NOMO-1 treated with dmso at 0.1 percent for 144 hours (cell line): Measurements from ENCODE around the gene ATP10B.

Experiments
- DNase-seq: peaks from one replicate; lab custom pipeline; 2025; ENCODE audit not compliant: unreplicated experiment; lab: John Stamatoyannopoulos, UW

Gene ATP10B

DNA sequence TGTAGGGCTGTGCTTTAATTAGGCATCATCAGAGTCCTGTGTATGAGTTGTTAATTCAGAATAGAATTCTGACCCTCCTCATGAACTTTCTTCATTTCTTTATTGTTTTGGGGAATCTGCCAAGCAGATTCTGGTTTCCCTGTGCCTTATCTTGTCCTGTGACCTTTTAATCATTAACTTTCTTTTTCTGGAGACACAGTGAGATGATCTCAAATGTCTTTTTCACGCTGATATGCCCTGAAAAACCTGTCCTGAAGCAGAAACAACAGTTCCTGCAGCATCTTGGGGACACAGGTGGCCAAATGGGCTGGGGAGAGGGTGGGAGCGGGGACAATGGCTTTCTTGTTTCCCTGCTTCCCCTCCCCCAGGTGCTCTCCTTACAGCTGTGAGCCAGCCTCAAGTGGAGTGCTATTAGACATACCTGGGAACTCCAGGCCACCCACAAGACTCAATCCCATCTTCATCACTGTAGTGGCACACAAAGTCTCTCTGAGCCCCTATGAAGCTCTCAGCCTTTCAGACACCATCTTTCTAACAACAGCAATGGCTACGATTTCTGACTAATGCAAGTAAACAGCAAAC is 213.8 kb downstream of the ATP10B start:
- no peak for DNase-seq

DNA sequence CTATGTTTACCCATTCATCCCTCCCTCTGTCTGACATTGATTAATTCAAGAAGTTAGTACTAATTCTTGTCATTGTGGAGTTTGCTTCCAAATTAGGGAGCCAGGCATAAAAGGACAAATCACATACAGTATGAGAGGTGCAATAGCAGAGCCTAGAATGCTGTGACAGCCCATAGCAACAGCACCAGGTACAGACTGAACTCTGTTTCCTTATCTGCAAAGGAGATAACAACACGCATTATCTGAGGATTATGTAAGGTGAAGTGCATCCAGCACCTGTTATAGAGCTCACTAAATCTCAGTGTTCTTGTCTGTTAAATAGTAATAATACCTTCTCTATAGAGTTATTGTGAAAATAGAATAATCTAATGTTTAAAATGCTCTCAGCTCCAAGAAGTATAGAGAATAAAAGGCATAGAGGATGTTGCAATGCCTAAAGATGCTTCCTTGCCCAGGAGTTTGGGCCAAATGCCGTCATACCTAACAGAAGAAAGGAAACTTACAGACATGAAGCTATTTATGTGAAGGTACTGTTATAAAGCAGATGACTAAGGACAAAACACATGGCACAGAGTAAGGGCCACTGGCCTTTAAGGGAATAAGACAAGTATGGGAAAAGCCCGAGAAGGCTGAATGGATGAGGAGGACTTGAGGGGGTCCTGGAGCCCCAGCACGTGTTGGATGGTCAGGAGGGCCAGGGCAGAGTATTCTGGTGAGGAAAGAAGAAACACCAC is 214.5 kb downstream of the ATP10B start:
- no peak for DNase-seq

DNA sequence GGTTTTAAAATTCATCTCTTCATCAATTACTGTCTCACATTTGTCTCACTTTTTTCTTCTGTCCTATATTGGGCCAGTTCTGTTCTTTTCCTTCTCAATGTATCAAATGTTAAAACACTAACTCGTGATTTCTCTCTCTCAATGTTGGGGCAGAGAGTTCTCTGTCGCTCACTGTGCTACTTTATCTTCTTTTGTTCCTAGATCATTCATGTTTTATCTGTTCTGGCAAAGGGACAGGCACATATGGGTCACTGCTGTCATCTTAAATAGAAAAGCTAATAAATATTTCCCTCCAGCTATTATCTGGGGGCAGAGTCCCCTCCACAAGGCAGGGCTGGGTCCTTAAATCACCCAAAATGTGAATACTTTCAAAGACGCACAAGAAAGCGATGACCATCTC is 216.3 kb downstream of the ATP10B start:
- no peak for DNase-seq

DNA sequence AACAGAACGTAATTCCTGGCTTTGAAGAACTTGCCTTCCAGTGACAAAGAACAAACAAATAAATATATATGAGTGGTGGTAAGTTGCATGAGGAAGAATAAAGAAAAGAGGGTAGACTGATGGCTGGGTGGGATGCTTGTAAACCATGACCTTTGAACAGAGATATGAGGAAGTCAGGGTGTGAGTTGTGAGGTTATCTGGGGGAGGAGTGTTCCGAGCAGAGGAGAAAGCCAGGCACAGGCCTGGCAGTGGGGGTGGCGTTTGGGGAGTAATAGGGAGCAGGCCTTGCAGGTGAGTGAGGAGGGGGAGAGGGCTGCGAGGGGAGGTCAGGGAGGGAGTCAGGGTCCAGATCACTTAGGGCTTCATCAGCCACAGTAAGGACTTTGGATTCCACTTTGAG is 217.0 kb downstream of the ATP10B start:
- DNase-seq, result no peak

DNA sequence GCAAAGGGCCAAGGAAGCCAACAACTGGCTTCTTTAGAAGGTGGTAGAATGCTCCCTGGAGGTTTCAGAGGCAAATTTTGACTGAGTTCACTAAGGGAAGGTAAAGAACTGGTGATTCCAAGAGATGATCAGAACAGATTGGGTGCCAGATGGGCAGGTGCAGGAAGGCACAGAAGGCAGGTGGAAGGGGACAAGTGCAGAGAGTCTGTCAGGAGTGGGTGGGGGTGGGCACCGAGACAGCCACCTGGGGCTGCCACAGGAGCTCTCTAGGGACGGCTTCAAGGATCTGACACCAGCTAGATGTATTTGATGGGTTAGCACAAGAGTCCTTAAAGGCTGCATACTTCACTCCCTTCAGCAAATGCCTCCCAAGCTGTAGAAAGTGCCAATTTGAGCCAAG is 223.0 kb downstream of the ATP10B start:
- no peak for DNase-seq

DNA sequence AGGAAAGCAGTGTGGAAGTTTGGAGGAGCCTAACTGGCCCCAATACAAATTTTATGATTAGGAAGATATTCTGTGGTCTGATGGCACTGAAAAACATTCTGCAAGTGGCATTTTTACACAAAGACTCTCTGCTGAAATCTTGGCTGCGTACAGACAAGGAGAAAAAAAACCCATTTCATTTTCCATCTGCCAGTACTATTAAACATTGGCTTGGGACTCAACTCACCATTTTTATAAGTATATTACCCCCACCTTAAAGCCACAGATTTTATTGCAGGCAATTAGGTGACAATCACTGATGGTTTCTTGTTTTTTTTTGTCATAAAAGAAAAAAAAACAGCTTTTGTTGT is 223.4 kb downstream of the ATP10B start:
- DNase-seq, result no peak

DNA sequence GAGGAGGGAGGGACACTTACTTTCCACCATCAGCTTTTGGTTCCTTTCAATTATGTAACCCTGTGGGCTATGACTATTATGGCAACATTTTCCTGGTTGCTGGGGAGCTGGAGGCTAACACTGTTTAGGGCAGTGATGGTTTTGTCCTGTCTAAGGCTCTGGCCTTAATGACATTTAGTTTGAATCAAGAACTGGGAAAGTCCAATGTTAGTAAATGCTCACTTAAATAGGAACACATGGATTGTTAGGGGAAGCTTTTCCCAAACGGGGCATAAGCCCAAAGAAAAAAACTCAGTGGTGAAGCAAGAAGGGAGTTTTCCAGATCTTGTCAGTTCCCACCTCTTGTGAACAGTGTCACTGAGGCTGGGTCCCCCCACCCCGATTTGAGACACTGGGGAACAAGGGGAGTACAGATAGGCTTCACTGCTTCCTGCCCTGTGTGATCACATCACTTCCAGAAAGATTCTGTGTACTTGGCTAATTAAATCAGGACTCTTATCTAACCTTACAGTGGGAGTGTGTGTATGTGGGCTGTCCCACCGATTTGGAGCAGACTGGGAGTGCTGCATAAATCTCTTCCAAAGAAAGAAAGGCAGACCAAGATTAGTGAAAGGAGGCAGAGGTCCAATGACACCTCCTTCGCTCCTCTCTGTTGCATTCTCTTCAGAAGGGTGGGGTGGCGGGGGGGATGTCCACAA is 223.9 kb downstream of the ATP10B start:
- DNase-seq, result no peak

DNA sequence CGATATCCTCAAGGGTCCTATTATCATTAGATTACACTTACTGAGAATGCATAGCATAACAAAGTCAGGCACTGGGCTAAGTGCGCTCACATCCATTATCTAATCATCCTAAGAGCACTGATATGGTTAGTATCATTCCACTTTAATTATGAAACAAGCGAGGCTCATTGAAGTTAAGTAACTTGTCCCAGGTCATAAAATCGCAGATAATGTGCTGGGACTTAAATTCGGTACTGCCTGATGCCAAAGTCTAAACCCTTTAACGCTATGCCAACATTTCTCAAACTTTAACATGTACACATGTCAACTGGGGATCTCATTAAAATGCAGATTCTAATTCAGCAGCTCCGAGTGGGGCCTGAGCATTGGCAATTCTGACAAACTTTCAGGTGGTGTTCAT is 225.7 kb downstream of the ATP10B start:
- DNase-seq, result no peak

DNA sequence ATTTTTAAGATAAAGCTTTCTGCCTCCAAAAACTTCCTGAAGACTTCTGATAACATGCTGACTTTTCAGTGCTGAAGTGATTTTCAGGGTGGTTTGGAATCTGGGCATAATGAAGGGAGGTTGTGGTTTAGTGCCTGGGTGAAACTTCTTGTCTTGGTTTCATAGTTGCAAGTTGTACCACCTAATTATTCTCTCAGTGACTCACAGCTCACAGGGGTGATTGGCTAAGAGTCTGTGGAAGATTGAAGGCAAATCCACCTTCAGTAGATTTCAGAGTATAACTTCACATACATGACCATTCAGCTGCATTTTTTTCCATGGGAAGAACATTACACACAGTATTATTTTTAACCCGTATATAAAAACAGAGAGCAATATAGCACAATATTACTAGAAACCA is 230.5 kb downstream of the ATP10B start:
- DNase-seq, result peak; percentile 53

DNA sequence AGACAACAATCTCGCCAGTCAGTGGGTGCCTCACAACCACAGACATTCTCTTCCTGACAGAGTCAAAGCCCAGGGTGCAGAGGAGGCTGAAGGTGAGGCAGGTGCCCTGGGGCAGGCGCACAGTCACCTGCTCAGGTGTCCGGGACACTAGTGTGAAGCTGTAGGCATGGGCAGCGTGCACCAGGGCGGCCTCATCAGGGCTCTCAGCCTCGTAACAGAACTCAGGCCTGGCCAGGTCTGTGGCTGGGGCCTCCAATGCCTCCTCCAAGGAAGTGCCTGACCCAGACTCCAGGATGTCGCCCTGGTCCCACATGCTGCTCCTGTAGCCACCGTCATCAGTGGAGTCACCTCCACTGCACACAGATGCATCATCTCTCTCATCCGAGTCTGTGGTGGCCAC is 231.6 kb downstream of the ATP10B start:
- no peak for DNase-seq

DNA sequence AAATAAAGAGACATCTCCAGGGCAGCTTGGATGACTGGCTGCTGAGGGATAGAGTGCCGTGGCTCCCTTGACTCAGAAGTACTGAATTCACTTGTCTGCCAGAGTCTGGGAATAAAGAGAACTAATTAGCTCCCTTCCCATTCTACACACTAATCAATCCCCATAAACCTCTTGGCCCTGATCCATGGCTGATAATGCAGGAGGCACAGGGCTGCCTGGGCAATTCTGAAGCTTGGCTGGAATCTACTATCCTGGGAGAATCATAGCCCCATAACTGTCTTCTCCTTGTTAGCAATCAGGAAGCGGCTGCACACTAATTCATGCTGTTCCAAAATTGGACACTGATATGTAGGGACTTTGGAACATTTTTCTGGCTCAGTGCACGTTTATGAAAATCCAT is 232.6 kb downstream of the ATP10B start:
- DNase-seq, result no peak

DNA sequence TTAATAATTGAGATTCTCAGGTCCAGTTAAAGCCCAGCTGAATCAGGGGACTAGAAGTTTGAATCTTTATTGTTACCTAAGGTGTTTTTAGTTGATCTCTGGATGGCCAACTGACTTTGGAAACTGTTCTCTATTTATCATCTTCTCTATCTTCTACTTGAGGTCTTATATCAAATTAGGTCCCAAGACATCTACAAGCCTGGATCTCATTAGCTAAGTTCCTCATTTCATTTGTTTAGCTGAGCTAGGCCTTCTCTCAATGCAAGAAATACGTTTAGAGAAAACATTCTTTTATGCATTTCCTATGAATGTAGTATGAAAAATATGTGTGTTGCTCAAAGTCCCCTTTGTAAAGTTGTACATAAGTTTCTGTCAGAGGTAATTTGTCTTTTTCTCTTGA is 233.7 kb downstream of the ATP10B start:
- DNase-seq, result no peak

DNA sequence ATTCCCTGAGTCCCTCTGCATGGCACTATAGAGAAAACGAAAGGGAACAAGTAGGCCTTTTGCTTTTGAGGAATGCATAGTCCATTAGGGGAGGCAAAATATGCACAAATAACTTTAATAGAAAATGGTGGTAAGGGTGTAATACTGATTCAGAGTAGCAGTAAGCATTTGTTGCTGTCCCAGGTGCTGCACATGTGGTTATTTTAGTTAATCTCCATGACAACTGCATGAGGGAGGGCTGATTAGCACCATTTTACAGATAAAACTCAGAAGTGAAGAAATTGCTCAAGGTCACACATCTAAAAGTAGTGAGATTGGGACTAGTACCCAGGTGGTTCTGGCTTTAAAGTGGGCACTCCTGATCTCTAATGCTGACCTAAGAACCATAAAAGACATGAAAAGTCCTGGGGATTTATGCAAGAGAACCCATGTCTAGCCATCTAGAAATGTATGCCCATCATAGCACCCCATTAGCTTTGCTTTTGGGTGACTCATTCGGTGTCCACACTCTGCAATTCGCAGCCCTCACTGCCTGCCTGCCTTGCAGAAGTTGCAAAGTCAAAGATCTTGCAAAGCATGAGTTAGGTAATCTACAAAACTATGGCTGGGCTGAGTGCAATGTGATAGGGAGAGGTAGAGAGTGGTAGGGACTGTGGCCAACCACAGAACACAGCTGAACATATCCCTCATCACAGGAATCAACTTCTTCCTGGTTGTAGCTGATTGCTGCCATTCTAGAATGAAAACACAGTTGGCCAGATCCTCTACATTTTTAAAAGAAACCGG is 235.1 kb downstream of the ATP10B start:
- DNase-seq, result peak; percentile 85

DNA sequence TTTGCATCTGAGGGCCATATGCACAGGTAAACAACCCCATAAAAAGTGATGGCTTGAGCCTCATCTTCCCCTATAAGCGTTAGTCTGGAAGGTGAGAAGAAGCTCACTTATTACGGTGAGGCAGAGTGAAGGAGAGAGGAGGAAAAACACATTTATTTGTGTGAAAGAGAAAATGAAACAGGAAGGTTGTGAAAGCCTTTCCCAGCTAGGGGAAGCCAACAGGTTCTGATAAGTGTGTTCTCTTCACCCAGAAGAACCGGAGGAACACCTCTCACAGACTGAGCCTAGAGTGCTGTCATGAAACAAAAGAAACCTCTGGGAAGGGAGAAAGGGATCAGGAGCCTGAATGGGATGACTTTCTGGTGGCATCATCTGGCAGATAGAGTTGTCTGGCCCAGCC is 237.9 kb downstream of the ATP10B start:
- no peak for DNase-seq

DNA sequence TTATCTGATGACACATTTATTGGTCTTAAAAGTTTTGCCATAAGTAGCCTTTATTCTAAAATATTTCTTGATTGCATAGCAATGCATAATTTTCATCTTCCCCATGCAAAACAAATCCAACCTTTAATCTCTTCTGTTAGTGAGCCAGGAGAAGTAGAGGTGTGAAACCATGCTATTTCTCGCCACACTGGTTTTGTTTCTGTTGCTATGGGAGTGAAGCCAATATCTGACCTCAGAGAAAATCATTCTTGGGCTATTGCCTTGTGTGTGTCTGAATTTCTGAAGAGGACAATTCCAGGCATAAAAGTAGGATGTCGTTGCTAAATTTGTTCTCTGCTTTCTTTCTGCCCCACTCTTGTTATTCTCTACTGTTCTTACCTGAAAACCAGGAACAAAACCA is 246.7 kb downstream of the ATP10B start:
- no peak for DNase-seq

DNA sequence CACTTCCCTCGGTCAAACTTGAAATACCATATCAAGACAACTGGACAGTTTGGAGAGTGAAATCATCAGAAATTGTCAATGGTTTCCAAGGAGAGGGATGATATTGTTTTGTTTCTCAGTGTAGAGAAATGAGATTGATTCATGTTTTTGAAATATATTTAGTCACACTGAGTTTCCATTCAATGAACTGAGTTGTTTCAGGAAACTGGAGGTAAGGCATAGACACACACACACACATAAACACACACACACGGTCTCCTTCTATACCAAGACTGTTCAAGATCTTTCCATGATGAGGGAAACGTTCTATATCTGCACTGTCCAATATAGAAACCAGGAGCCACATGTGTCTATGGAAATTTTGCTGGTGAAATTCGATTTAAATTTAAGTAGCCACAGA is 247.5 kb downstream of the ATP10B start:
- no peak for DNase-seq

DNA sequence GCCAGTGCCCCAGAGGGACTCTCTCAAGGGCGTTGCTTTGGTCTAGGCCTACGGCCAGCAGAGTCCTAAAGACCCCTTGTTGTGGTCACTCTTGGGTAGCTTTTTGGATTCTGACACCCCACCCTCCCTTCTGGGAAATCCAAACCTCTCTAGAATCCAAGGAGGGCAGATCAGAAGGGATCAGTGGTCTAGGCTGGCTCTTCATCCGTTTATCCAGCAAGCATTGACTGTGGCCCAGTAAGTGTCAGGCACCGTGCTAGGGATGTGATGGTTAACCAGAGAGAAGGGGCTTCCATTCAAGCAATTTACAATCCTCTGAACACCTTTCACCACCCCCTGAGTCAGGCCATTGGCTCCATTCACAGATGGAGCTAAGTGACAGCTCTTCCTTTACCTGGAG is 249.3 kb downstream of the ATP10B start:
- DNase-seq, result no peak

DNA sequence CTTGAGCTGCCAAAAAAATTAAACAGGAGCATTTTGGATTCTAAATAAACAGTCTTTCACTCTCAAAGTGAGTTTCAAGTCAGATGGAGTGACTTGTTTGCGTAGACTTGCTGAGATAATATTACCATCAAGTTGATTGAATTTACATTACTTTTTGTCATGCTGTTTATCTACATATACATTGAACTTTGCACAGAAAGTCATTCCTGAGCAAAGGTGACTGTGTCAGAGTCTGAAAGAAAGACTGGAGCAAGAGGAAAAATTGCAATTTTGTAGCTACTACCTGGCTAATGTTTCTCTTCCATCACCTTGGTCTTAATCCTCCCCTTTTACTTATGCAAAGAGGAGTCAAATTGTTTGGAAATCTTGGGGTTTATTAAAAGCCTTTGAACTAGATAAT is 251.0 kb downstream of the ATP10B start:
- no peak for DNase-seq

DNA sequence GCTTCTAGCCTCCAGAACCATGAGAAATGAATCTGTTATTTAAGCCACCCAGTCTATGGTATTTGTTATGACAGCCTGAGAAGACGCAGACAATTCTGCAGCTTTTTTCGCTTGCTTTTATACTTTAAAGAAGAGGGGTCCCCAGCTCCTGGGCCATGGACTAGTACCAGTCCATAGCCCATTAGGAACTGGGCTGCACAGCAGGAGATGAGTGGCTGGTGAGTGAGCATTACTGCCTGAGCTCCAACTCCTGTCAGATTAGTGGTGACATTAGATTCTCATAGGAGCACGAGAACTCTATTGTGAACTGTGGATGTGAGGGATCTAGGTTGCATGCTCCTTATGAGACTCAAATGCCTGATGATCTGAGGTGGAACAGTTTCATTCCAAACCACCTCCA is 278.7 kb downstream of the ATP10B start:
- no peak for DNase-seq

DNA sequence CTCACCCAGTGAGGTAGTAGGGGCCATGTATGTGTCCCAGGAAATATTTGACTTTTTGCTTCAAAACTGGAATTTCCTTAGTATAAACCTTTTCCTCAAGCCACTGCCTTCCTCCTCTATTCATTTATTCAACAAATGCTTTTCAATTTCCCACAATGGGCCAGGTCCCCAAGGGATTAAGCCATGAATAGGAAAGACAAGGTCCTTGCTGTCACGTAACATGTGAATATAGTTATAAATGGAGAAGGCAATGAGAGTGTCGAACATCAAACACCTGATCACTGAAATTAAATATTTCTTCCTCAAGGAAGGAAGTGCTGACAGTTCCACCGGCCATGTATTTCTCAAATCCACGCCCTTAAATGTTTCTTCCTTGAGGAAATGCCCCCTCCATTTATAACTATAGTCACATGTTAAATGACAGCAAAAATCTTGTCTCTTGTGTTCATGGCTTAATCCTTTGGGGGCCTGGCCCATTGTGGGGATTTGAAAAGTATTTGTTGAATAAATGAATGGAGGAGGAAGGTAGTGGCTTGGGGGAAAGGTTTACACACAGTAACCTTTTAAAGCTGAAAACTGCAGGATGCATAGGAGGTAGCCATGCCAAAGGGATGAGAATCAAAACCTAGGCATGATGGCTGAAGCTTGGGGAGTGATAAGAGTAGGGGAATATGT is 284.8 kb downstream of the ATP10B start:
- DNase-seq, result no peak

DNA sequence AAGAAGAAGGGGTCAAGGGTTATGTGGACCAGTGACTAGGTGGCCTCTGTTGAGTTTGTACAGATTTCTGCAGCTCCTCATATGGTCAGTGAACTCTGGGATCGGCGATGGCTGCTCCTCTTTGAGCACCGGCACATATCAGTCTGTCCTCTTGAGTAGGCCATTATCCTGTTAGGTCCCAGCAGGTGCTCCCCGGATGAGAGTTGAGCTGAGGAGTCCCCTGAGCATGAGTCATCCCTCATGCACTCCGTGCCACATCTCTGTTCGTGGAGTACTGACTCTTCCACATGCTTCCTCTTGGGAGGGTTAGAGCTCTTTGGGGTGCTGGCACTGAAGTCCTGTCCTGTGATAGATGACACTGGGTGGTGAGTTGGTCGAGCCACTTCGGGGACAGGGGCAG is 286.6 kb downstream of the ATP10B start:
- no peak for DNase-seq
